Glutamatergic neuron (in vitro differentiated cells): ENCODE measurements around the gene PRKD2. TPM values are rescaled to one million over a fixed set of nuclear protein-coding genes. Genes with fewer than 3 reads are reported as not detected.
A peak's percentile ranks its signal among the peaks of the same experiment; 100 is the strongest.

Source experiments
- DNase-seq: peaks from one replicate; pipeline ENCODE4 v3.0.0; 2022
- H3K27ac Mint-ChIP-seq: one replicate; pipeline ENCODE4 v1.8.0; 2020; ENCODE audit warnings: mild to moderate bottlenecking, mixed read lengths, inconsistent platforms; ENCODE audit not compliant: unreplicated experiment
- H3K27me3 Mint-ChIP-seq: one replicate; pipeline ENCODE4 v1.8.0; 2020; ENCODE audit warnings: mild to moderate bottlenecking, moderate library complexity, mixed read lengths, inconsistent platforms; ENCODE audit not compliant: unreplicated experiment
- H3K36me3 Mint-ChIP-seq: one replicate; pipeline ENCODE4 v1.8.0; 2020; ENCODE audit warnings: mild to moderate bottlenecking, mixed read lengths, inconsistent platforms; ENCODE audit not compliant: unreplicated experiment
- H3K4me1 Mint-ChIP-seq: one replicate; pipeline ENCODE4 v1.8.0; 2020; ENCODE audit warnings: mild to moderate bottlenecking, low read depth, mixed read lengths, inconsistent platforms; ENCODE audit not compliant: unreplicated experiment
- H3K4me3 Mint-ChIP-seq: one replicate; pipeline ENCODE4 v1.8.0; 2020; ENCODE audit warnings: mild to moderate bottlenecking, mixed read lengths, inconsistent platforms; ENCODE audit not compliant: unreplicated experiment
- H3K9me3 Mint-ChIP-seq: one replicate; pipeline ENCODE4 v1.8.0; 2020; ENCODE audit warnings: mild to moderate bottlenecking, moderate library complexity, mixed read lengths, inconsistent platforms; ENCODE audit not compliant: unreplicated experiment
- total RNA-seq: library from RNA; stranded (reverse); fragmentation: NEBNext Ultra II Directional; extraction: Animal tissue kit (Norgen Biotek cat#: 25700); gene quantifications from one replicate; pipeline ENCODE4 v1.2.1, GENCODE V29; 2021; ENCODE audit not compliant: unreplicated experiment
- TF ChIP-seq, protein P1 (sequence below): fragments of 200-600 bp; sonication (generic); IDR thresholded peaks from one replicate; pipeline ENCODE4 v1.5.0; 2021; ENCODE audit not compliant: partially characterized antibody, unreplicated experiment

PRKD2 gene
- total RNA-seq, 1 donor from 2014 or later = 54.7 TPM

DNA sequence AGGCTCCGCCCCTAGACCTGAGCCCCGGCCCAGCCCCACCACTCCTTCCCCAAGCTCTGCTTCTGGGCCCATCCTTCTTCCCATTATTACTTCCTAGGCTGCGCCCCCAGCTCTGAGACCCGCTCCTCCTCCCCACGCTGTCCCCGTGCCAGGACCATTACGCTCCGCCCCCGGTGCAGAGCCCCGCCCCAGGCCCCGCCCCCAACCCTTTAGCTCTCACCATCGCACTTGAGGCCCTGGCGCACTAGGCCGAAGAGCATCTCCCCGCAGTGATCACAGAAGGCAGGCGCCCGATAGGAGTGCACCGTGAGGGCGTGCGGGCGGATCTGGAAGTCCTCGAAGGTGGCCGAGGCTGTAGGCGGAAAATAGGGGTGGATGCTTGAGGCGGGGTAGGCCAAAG is 6.2 kb downstream of the PRKD2 start:
- TF ChIP-seq, protein P1, sequence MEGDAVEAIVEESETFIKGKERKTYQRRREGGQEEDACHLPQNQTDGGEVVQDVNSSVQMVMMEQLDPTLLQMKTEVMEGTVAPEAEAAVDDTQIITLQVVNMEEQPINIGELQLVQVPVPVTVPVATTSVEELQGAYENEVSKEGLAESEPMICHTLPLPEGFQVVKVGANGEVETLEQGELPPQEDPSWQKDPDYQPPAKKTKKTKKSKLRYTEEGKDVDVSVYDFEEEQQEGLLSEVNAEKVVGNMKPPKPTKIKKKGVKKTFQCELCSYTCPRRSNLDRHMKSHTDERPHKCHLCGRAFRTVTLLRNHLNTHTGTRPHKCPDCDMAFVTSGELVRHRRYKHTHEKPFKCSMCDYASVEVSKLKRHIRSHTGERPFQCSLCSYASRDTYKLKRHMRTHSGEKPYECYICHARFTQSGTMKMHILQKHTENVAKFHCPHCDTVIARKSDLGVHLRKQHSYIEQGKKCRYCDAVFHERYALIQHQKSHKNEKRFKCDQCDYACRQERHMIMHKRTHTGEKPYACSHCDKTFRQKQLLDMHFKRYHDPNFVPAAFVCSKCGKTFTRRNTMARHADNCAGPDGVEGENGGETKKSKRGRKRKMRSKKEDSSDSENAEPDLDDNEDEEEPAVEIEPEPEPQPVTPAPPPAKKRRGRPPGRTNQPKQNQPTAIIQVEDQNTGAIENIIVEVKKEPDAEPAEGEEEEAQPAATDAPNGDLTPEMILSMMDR = no peak
- H3K4me3 Mint-ChIP-seq = no peak overlapping the region
- H3K27ac Mint-ChIP-seq = no peak overlapping the region
- no peaks in the 10 kb centered on the region for H3K36me3 Mint-ChIP-seq
- peaks cover 2% of the 10 kb centered on the region for H3K27me3 Mint-ChIP-seq
- DNase-seq = no peak
- peaks cover 5% of the 10 kb centered on the region for H3K9me3 Mint-ChIP-seq
- peaks cover 10% of the 10 kb centered on the region for H3K4me1 Mint-ChIP-seq

DNA sequence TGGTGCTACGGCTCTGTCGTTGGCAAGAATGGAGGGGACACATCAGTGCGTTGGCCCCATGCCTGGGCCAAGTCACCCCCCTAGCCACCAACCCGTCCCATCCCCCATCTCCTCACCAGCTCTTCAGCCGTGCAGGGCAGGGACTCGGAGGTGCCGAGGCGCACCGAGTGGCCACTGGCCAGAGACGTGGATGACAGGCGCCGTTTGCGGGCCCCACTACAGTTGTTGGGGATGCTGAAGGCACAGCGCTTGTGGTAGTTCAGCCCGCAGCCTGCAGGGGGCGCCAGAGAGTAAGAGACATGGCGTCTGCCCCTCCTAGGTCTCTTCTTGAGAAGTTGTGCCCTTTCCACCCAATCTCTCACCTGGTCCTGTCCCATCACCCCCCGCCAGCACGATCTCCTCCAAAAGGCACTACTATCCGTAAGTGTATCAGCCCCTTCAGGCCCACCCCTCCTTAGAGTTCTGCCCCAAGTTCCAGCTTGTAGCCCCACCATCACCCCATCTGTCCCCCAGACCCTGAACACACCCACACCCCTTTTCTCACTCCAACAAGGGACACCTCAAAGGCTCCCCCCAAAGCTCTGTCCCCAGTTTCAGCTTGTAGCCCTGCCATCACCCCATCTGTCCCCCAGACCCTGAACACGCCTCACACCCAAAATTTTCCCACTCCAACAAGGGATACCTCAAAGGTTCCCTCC is 12.4 kb downstream of the PRKD2 start:
- peak; percentile 91 for DNase-seq
- Mint-ChIP-seq H3K27ac (no peak overlapping the region), H3K9me3 (peaks cover 3% of the 10 kb centered on the region), H3K4me1 (no peaks in the 10 kb centered on the region), H3K4me3 (no peak overlapping the region), H3K27me3 (no peaks in the 10 kb centered on the region), H3K36me3 (no peaks in the 10 kb centered on the region)
- TF ChIP-seq, protein P1 = peak; percentile 98

DNA sequence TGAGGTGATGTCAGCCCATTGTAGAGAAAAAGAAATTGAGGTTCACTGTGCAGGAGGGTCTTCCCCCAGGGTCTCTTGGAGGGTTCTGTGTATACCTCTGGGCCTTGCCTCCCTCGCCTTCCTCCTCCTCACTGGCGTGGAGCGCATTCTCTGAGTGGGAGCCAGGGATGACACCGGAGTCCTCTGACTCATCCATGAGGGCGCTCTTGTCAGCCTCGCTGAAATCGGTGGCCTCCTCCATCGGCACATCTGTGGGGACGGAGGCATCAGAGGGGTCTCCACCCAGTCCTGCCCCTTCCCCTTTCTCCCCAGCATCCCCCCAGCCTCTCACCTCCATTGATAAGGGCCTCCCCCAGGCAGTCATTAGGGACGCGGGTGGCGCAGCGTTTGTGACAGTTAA is 16.2 kb downstream of the PRKD2 start:
- no peak overlapping the region for H3K4me3 Mint-ChIP-seq
- H3K36me3 Mint-ChIP-seq = no peaks in the 10 kb centered on the region
- no peak for DNase-seq
- no peaks in the 10 kb centered on the region for H3K4me1 Mint-ChIP-seq
- peaks cover 2% of the 10 kb centered on the region for H3K27me3 Mint-ChIP-seq
- H3K27ac Mint-ChIP-seq = no peak overlapping the region
- peaks cover 1% of the 10 kb centered on the region for H3K9me3 Mint-ChIP-seq
- TF ChIP-seq, protein P1 = no peak

DNA sequence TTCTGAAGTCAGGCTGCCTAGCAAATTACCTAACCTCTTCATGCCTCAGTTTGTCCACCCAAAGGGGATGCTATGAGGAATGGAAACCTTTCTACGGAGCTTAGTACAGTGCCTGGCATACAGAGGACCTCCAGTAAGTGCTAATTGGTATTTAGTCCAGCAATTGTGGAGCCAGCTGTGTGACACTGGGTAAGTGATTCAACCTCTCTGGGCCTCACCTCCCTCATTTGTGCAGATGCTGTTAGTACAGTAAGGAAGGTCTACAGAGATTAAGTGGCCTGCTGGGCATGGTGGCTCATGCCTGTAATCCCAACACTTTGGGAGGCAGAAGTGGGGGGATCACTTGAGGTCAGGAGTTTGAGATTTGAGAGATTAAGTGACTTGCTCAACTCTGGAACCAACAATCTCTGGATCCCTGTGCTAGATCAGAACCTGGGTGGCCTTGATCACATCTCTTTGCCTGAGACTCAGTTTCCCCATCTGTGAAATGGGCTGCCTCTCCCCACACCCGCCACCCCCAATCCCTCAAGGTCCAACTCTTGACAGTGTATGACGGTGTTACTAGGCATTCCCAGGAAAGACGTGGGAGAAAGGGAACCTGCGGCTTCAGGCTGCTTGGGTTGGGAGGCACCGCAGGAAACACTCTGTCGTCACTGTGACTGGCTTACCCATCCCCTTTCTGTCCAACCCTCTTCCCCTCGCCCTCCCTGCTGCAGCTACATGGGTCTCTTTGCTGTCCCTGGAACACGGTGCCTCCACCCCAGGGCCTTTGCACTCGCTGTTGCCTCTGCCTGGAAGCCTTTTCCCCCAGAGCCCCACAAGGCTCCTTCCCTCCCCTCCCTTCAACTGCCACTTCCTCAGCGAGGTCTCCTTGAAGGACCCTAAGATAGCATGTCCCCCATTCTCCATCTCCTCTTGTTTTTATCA is 18.3 kb downstream of the PRKD2 start:
- DNase-seq = no peak
- Mint-ChIP-seq H3K4me3 (no peak overlapping the region), H3K27me3 (peaks cover 2% of the 10 kb centered on the region), H3K27ac (no peak overlapping the region), H3K4me1 (no peaks in the 10 kb centered on the region), H3K9me3 (peaks cover 1% of the 10 kb centered on the region), H3K36me3 (no peaks in the 10 kb centered on the region)
- TF ChIP-seq, protein P1 = no peak
